NCI-H524 (cell line): ENCODE measurements around the gene AP3D1.
"Not testable (repeated sequence)": the region's sequence is repeated elsewhere in the genome, so short reads cannot be mapped to it uniquely, and the experiment has no call there.

Source experiments
- DNase-seq, 2 experiments: peaks; one replicate each; lab custom pipeline; 2025; lab: John Stamatoyannopoulos, UW

Gene AP3D1

GRCh38 chr19:2149980-2150793, 1.2 kb downstream of the AP3D1 start:
- no peak for DNase-seq

- DNase-seq = no peak
These were observed 2.8 kb downstream of the AP3D1 start for GRCh38 chr19:2148482-2149135.

- no peak for DNase-seq
These were observed 5.5 kb downstream of the AP3D1 start for GRCh38 chr19:2145831-2146241.

GRCh38 chr19:2144190-2144589, 7.2 kb downstream of the AP3D1 start:
- DNase-seq = no peak

- DNase-seq = no peak
These were observed 9.1 kb downstream of the AP3D1 start for GRCh38 chr19:2142173-2142829.

GRCh38 chr19:2140138-2140569, 11.2 kb downstream of the AP3D1 start:
- no peak for DNase-seq

GRCh38 chr19:2139385-2140137, 11.8 kb downstream of the AP3D1 start:
- DNase-seq = no peak

GRCh38 chr19:2138061-2138728, 13.2 kb downstream of the AP3D1 start:
- DNase-seq = no peak

GRCh38 chr19:2136796-2137195, 14.6 kb downstream of the AP3D1 start:
- no peak for DNase-seq

GRCh38 chr19:2135474-2136402, 15.6 kb downstream of the AP3D1 start:
- no peak for DNase-seq

- no peak for DNase-seq
These were observed 18.5 kb downstream of the AP3D1 start for GRCh38 chr19:2132731-2133490.

GRCh38 chr19:2132191-2132590, 19.2 kb downstream of the AP3D1 start:
- DNase-seq = no peak

GRCh38 chr19:2131012-2131975, 20.1 kb downstream of the AP3D1 start:
- DNase-seq = not testable (repeated sequence)

GRCh38 chr19:2129892-2130770, 21.2 kb downstream of the AP3D1 start:
- DNase-seq = no peak

GRCh38 chr19:2129486-2129885, 21.9 kb downstream of the AP3D1 start:
- no peak for DNase-seq

GRCh38 chr19:2129022-2129421, 22.3 kb downstream of the AP3D1 start:
- no peak for DNase-seq

- DNase-seq = not testable (repeated sequence)
These were observed 23.1 kb downstream of the AP3D1 start for GRCh38 chr19:2128252-2128651.

GRCh38 chr19:2127758-2128157, 23.6 kb downstream of the AP3D1 start:
- DNase-seq = no peak
